ENCODE data around the gene ECE2.

The ECE2 gene

DNA sequence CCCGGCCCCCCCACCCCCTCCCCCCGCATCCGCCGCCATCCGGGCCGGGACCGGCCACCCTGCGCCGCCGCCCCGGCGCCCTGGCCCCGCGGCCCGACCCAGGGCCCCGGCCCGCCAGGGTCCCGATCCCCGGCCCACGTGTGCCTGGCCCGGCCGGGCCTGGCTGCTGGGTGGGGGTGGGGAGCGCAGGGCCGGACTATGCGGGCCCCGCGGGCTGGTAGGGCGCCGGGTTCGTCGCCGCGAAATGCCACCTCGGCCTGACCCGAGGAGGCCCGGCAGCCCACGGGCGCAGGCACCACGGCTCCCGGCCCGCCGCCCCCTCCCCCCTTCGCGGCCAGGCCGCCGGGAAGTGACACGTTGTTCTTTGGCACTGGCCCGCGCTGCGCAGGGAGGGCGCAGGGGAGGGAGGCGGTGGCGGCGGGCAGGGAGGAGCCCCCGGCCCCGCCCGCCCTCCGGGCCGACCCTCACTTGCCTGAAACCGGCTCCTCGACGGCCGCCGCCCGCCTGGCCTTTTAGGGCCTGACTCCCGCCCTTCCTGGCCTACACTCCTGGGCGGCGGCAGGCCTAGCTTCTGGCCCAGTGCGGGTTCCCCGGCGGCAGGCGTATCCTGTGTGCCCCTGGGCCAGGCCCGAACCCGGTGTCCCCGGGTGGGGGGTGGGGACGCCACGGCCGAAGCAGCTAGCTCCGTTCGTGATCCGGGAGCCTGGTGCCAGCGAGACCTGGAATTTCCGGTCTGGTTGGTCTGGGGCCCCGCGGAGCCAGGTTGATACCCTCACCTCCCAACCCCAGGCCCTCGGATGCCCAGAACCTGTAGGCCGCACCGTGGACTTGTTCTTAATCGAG is 39.1 kb downstream of the ECE2 start:
- Histone ChIP-seq H3K9ac (ENCODE audit: low read depth, low read length, poor library complexity) (peak overlapping the region; percentile 92), H3K4me1 (ENCODE audit: control insufficient read depth in 2 of 2, insufficient read depth in 1 of 2, low read depth in 1 of 2, low read length in 2 of 2) (peaks cover 7 to 15% of the 10 kb centered on the region in 2 donors), H2AFZ (ENCODE audit: low read length) (peak overlapping the region; percentile 61), H3K27ac (replicated peaks; ENCODE audit: low read length) (peak overlapping the region; percentile 72), H3K27me3 (ENCODE audit: control insufficient read depth in 3 of 3, insufficient read depth in 3 of 3, low read depth in 1 of 3, low read length in 3 of 3) (no peaks in the 10 kb centered on the region), H3K9me3 (replicated peaks in 1 of 2; ENCODE audit: control insufficient read depth in 2 of 2, insufficient read depth in 1 of 2, low read depth in 1 of 2, low read length in 2 of 2) (no peaks in the 10 kb centered on the region), H2AK5ac (ENCODE audit: low read depth, low read length) (peak overlapping the region; percentile 98), H3K23ac (ENCODE audit: low read depth, low read length, poor library complexity) (peak overlapping the region; percentile 89), H2BK5ac (ENCODE audit: low read length) (peak overlapping the region; percentile 66), H3K4me2 (ENCODE audit: insufficient read depth, low read length, poor library complexity, severe bottlenecking) (peak overlapping the region; percentile 91), H3K14ac (ENCODE audit: low read length) (peak overlapping the region; percentile 89), H3K36me3 (replicated peaks in 1 of 2; ENCODE audit: control insufficient read depth in 2 of 2, insufficient read depth in 2 of 2, low read length in 2 of 2) (peaks cover 16 to 48% of the 10 kb centered on the region in 2 donors), H2BK15ac (ENCODE audit: low read length) (no peak overlapping the region), H3K4me3 (ENCODE audit: low read length in 2 of 2) (peak overlapping the region; percentile 78 to 98), H3K4ac (ENCODE audit: low read length) (peak overlapping the region; percentile 37), H2BK12ac (ENCODE audit: low read length) (no peak overlapping the region), H3K18ac (ENCODE audit: low read length) (peak overlapping the region; percentile 90), H3K79me1 (ENCODE audit: low read depth, low read length) (peaks cover 7% of the 10 kb centered on the region), H2BK120ac (ENCODE audit: low read depth, low read length) (no peak overlapping the region), H4K91ac (ENCODE audit: low read depth, low read length, poor library complexity) (peak overlapping the region; percentile 53), H4K8ac (ENCODE audit: low read depth, low read length) (no peak overlapping the region)
- peak; percentile 48 for DNase-seq (ENCODE audit: low spot score)
- no CpG with 5 or more reads among the region's 89 CpGs for WGBS, 2 donors (ENCODE audit: extremely low coverage in 2 of 2, insufficient read length in 2 of 2, insufficient replicate concordance in 1 of 2)

DNA sequence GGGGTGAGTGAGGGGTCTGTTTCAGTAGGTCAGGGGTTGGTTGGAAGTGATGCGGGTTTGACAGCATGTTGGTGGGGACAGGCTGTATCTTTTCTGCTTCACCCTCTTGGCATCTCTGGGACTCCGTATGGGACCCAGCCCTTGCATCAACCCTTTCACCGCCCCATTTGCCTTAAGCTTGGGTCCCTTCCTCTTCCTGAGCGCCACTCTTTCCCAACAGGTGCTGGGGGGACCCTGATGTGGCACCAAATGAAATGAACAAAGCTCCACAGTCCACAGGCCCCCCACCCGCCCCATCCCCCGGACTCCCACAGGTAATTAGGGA is 39.7 kb downstream of the ECE2 start:
- peak overlapping the region; percentile 91 for H3K4me2 ChIP-seq (ENCODE audit: insufficient read depth, low read length, poor library complexity, severe bottlenecking)
- H3K27ac ChIP-seq (replicated peaks; ENCODE audit: low read length), result peak overlapping the region; percentile 22
- no peak overlapping the region for H4K91ac ChIP-seq (ENCODE audit: low read depth, low read length, poor library complexity)
- no peak overlapping the region for H3K14ac ChIP-seq (ENCODE audit: low read length)
- no peak overlapping the region for H2BK12ac ChIP-seq (ENCODE audit: low read length)
- H2BK15ac ChIP-seq (ENCODE audit: low read length), result no peak overlapping the region
- H2AK5ac ChIP-seq (ENCODE audit: low read depth, low read length), result no peak overlapping the region
- H3K23ac ChIP-seq (ENCODE audit: low read depth, low read length, poor library complexity), result peak overlapping the region; percentile 89
- H3K4me1 ChIP-seq (ENCODE audit: control insufficient read depth in 2 of 2, insufficient read depth in 1 of 2, low read depth in 1 of 2, low read length in 2 of 2), result peaks cover 7 to 15% of the 10 kb centered on the region in 2 donors
- peak overlapping the region; percentile 90 for H3K18ac ChIP-seq (ENCODE audit: low read length)
- no peaks in the 10 kb centered on the region for H3K9me3 ChIP-seq (replicated peaks in 1 of 2; ENCODE audit: control insufficient read depth in 2 of 2, insufficient read depth in 1 of 2, low read depth in 1 of 2, low read length in 2 of 2)
- no peaks in the 10 kb centered on the region for H3K27me3 ChIP-seq (ENCODE audit: control insufficient read depth in 3 of 3, insufficient read depth in 3 of 3, low read depth in 1 of 3, low read length in 3 of 3)
- no peak overlapping the region for H2BK120ac ChIP-seq (ENCODE audit: low read depth, low read length)
- peak overlapping the region; percentile 92 for H3K9ac ChIP-seq (ENCODE audit: low read depth, low read length, poor library complexity)
- WGBS, 2 donors (ENCODE audit: extremely low coverage in 2 of 2, insufficient read length in 2 of 2, insufficient replicate concordance in 1 of 2), result no CpG with 5 or more reads among the region's 6 CpGs
- no peak for DNase-seq (ENCODE audit: low spot score)
- peaks cover 7% of the 10 kb centered on the region for H3K79me1 ChIP-seq (ENCODE audit: low read depth, low read length)
- no peak overlapping the region for H4K8ac ChIP-seq (ENCODE audit: low read depth, low read length)
- peak overlapping the region; percentile 78 to 98 for H3K4me3 ChIP-seq (ENCODE audit: low read length in 2 of 2)
- no peak overlapping the region for H3K4ac ChIP-seq (ENCODE audit: low read length)
- H3K36me3 ChIP-seq (replicated peaks in 1 of 2; ENCODE audit: control insufficient read depth in 2 of 2, insufficient read depth in 2 of 2, low read length in 2 of 2), result peaks cover 20 to 52% of the 10 kb centered on the region in 2 donors
- no peak overlapping the region for H2AFZ ChIP-seq (ENCODE audit: low read length)
- H2BK5ac ChIP-seq (ENCODE audit: low read length), result peak overlapping the region; percentile 66

DNA sequence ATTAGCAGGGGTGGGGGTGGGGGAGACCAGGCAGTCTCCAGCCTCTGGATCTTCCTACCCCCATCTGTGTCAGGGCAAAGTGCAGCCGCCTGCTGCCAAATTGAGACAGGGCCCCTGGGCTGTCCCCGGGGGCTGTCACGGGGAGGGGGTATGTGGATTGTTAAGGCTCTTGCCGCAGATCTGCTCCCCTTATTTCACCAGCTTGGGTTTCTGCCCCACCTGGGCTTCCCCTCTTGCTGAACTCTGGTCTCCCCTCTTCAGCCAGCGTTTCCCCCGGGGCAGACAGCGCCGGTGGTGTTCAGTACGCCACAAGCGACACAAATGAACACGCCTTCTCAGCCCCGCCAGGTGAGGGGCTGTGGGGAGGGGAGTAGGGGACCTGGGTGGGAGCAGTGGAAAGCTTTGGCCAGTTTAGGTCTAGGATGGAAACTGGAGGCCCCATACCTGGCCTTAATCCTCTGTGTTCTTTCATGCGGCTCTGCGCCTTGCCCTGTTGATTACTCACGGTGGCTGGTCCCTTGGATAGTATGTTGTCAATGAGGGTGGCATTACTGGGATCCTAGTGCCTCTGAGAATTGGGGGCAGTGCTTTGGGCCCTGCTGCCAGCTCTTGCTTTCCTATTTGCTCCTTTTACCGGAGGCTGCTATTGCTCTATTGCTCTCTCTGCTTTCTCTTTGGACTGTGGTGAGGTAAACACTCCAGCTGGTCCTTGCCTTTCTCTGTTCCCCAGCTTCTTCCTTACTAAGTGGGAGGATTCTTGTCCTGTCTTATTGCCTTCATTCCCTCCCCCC is 40.2 kb downstream of the ECE2 start:
- Histone ChIP-seq H3K27ac (replicated peaks; ENCODE audit: low read length) (no peak overlapping the region), H3K36me3 (replicated peaks in 1 of 2; ENCODE audit: control insufficient read depth in 2 of 2, insufficient read depth in 2 of 2, low read length in 2 of 2) (peaks cover 26 to 58% of the 10 kb centered on the region in 2 donors), H3K14ac (ENCODE audit: low read length) (no peak overlapping the region), H2AFZ (ENCODE audit: low read length) (no peak overlapping the region), H4K91ac (ENCODE audit: low read depth, low read length, poor library complexity) (no peak overlapping the region), H2BK5ac (ENCODE audit: low read length) (no peak overlapping the region), H2BK12ac (ENCODE audit: low read length) (no peak overlapping the region), H3K9ac (ENCODE audit: low read depth, low read length, poor library complexity) (no peak overlapping the region), H2AK5ac (ENCODE audit: low read depth, low read length) (no peak overlapping the region), H2BK15ac (ENCODE audit: low read length) (no peak overlapping the region), H2BK120ac (ENCODE audit: low read depth, low read length) (no peak overlapping the region), H3K4ac (ENCODE audit: low read length) (no peak overlapping the region), H4K8ac (ENCODE audit: low read depth, low read length) (no peak overlapping the region), H3K4me1 (ENCODE audit: control insufficient read depth in 2 of 2, insufficient read depth in 1 of 2, low read depth in 1 of 2, low read length in 2 of 2) (peaks cover 7 to 15% of the 10 kb centered on the region in 2 donors), H3K18ac (ENCODE audit: low read length) (no peak overlapping the region), H3K4me2 (ENCODE audit: insufficient read depth, low read length, poor library complexity, severe bottlenecking) (peak overlapping the region; percentile 91), H3K23ac (ENCODE audit: low read depth, low read length, poor library complexity) (no peak overlapping the region), H3K9me3 (replicated peaks in 1 of 2; ENCODE audit: control insufficient read depth in 2 of 2, insufficient read depth in 1 of 2, low read depth in 1 of 2, low read length in 2 of 2) (no peaks in the 10 kb centered on the region), H3K79me1 (ENCODE audit: low read depth, low read length) (peaks cover 7% of the 10 kb centered on the region), H3K4me3 (ENCODE audit: low read length in 2 of 2) (peak overlapping the region; percentile 59 to 78), H3K27me3 (ENCODE audit: control insufficient read depth in 3 of 3, insufficient read depth in 3 of 3, low read depth in 1 of 3, low read length in 3 of 3) (no peaks in the 10 kb centered on the region)
- no CpG with 5 or more reads among the region's 16 CpGs for WGBS, 2 donors (ENCODE audit: extremely low coverage in 2 of 2, insufficient read length in 2 of 2, insufficient replicate concordance in 1 of 2)
- no peak for DNase-seq (ENCODE audit: low spot score)

DNA sequence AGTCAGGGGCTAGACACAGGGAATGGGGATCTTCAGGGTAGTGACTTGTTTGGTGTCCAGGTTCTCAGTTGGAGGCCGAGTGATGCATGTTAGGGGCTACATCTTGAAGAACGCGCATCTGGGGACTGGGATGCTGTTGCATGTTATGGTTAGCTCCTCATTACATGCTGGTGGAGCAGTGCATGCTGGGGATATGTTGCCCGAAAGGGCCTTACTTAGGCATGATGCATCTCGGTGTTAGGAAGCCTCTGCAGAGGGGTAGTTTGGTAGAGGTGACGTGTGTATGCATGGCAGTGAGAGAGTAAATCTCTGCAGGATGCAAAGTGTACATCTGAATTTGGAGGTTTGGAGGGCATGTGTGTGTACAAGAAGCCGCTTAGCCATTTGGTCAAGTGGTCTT is 41.0 kb downstream of the ECE2 start:
- Histone ChIP-seq H2AFZ (ENCODE audit: low read length) (no peak overlapping the region), H2BK120ac (ENCODE audit: low read depth, low read length) (no peak overlapping the region), H3K9me3 (replicated peaks in 1 of 2; ENCODE audit: control insufficient read depth in 2 of 2, insufficient read depth in 1 of 2, low read depth in 1 of 2, low read length in 2 of 2) (no peaks in the 10 kb centered on the region), H2BK12ac (ENCODE audit: low read length) (no peak overlapping the region), H3K14ac (ENCODE audit: low read length) (no peak overlapping the region), H4K91ac (ENCODE audit: low read depth, low read length, poor library complexity) (no peak overlapping the region), H2AK5ac (ENCODE audit: low read depth, low read length) (no peak overlapping the region), H2BK5ac (ENCODE audit: low read length) (no peak overlapping the region), H3K79me1 (ENCODE audit: low read depth, low read length) (peaks cover 7% of the 10 kb centered on the region), H2BK15ac (ENCODE audit: low read length) (no peak overlapping the region), H3K18ac (ENCODE audit: low read length) (no peak overlapping the region), H3K23ac (ENCODE audit: low read depth, low read length, poor library complexity) (no peak overlapping the region), H3K36me3 (replicated peaks in 1 of 2; ENCODE audit: control insufficient read depth in 2 of 2, insufficient read depth in 2 of 2, low read length in 2 of 2) (peaks cover 33 to 65% of the 10 kb centered on the region in 2 donors), H3K4me2 (ENCODE audit: insufficient read depth, low read length, poor library complexity, severe bottlenecking) (no peak overlapping the region), H3K27ac (replicated peaks; ENCODE audit: low read length) (no peak overlapping the region), H3K4me1 (ENCODE audit: control insufficient read depth in 2 of 2, insufficient read depth in 1 of 2, low read depth in 1 of 2, low read length in 2 of 2) (peaks cover 7 to 15% of the 10 kb centered on the region in 2 donors), H3K27me3 (ENCODE audit: control insufficient read depth in 3 of 3, insufficient read depth in 3 of 3, low read depth in 1 of 3, low read length in 3 of 3) (no peaks in the 10 kb centered on the region), H3K4ac (ENCODE audit: low read length) (no peak overlapping the region), H4K8ac (ENCODE audit: low read depth, low read length) (no peak overlapping the region), H3K4me3 (ENCODE audit: low read length in 2 of 2) (peak overlapping the region in 1 of 2 donors; percentile 78), H3K9ac (ENCODE audit: low read depth, low read length, poor library complexity) (no peak overlapping the region)
- WGBS, 2 donors (ENCODE audit: extremely low coverage in 2 of 2, insufficient read length in 2 of 2, insufficient replicate concordance in 1 of 2), result no CpG with 5 or more reads among the region's 7 CpGs
- no peak for DNase-seq (ENCODE audit: low spot score)
